T-helper 17 cell (primary cell): ENCODE data around the gene PTEN. TPM values are rescaled to one million over a fixed set of nuclear protein-coding genes. Genes with fewer than 3 reads are reported as not detected.

Experiments
- ATAC-seq: fragments of 150-1000 bp; cut with Tn5 transposase; 2 replicates; pipeline ENCODE4 v1.10.0; 2021; ENCODE audit warnings: mild to moderate bottlenecking, moderate library complexity
- DNase-seq, 3 donors: peaks; one replicate each; pipeline versions ENCODE4 v3.0.0 to v3.0.0-alpha.2; 2020 to 2021
- H3K9me3 ChIP-seq: one replicate; pipeline ENCODE4 v1.7.0; 2013; ENCODE audit warnings: low read length, mild to moderate bottlenecking; ENCODE audit not compliant: control insufficient read depth, poor library complexity, severe bottlenecking
- H3K27ac Mint-ChIP-seq: one replicate; pipeline ENCODE4 v1.8.0; 2022; ENCODE audit warnings: mild to moderate bottlenecking, moderate library complexity, mixed read lengths
- H3K27me3 Mint-ChIP-seq: one replicate; pipeline ENCODE4 v1.8.0; 2022; ENCODE audit warnings: mixed read lengths
- H3K36me3 Mint-ChIP-seq: one replicate; pipeline ENCODE4 v1.8.0; 2022; ENCODE audit warnings: low read depth, mixed read lengths
- H3K4me1 Mint-ChIP-seq: one replicate; pipeline ENCODE4 v1.8.0; 2022; ENCODE audit warnings: mild to moderate bottlenecking, mixed read lengths
- H3K4me3 Mint-ChIP-seq: one replicate; pipeline ENCODE4 v1.8.0; 2022; ENCODE audit warnings: mild to moderate bottlenecking, moderate library complexity, mixed read lengths
- total RNA-seq, 4 donors: library from RNA in 2 of 4; stranded (reverse) in 2 of 4; gene quantifications; one replicate each; pipeline ENCODE4 v1.2.3 and lab custom pipeline; 2022 to 2026

PTEN gene
- total RNA-seq, 2 donors from 2014 or later: 84.9 to 89.3 TPM

GRCh38 chr10:88008866-88009470 lies 145.5 kb downstream of the PTEN start:
- DNase-seq: no peak
- Mint-ChIP-seq H3K4me3 (no peak overlapping the region), H3K36me3 (no peaks in the 10 kb centered on the region), H3K27me3 (no peaks in the 10 kb centered on the region), H3K27ac (no peak overlapping the region), H3K4me1 (no peaks in the 10 kb centered on the region)
- ATAC-seq: no peak
- no peaks in the 10 kb centered on the region for H3K9me3 ChIP-seq

GRCh38 chr10:88012641-88013040 lies 149.2 kb downstream of the PTEN start:
- Mint-ChIP-seq H3K4me3 (no peak overlapping the region), H3K27me3 (no peaks in the 10 kb centered on the region), H3K4me1 (no peaks in the 10 kb centered on the region), H3K27ac (no peak overlapping the region), H3K36me3 (no peaks in the 10 kb centered on the region)
- DNase-seq (no peak), ATAC-seq (no peak)
- no peaks in the 10 kb centered on the region for H3K9me3 ChIP-seq

- Mint-ChIP-seq H3K4me1 (no peaks in the 10 kb centered on the region), H3K4me3 (no peak overlapping the region), H3K27me3 (no peaks in the 10 kb centered on the region), H3K27ac (no peak overlapping the region), H3K36me3 (peaks cover 2% of the 10 kb centered on the region)
- ATAC-seq (no peak), DNase-seq (no peak)
- no peaks in the 10 kb centered on the region for H3K9me3 ChIP-seq
Measured at GRCh38 chr10:88017781-88018180, 154.4 kb downstream of the PTEN start.

GRCh38 chr10:88019753-88020152 lies 156.3 kb downstream of the PTEN start:
- H3K4me3 Mint-ChIP-seq: no peak overlapping the region
- H3K27me3 Mint-ChIP-seq: no peaks in the 10 kb centered on the region
- H3K36me3 Mint-ChIP-seq: peaks cover 2% of the 10 kb centered on the region
- ATAC-seq: no peak
- DNase-seq: no peak
- H3K9me3 ChIP-seq: no peaks in the 10 kb centered on the region
- H3K4me1 Mint-ChIP-seq: no peaks in the 10 kb centered on the region
- H3K27ac Mint-ChIP-seq: no peak overlapping the region

Other genes starting within 250 kb of the PTEN start
- gene PAPSS2, start 203.7 kb upstream of the PTEN start, total RNA-seq: 1 to 10 TPM in 1 of 2 donors, under 1 TPM in 1; 0.55 to 1.3 TPM
- 10 to 100 TPM; 25.1 to 32.2 TPM for gene ATAD1, start 45.4 kb upstream of the PTEN start, total RNA-seq
- under 1 TPM; 0.21 to 0.55 TPM for gene KLLN, start 92 bp upstream of the PTEN start, total RNA-seq